HepG2 (cell line): ENCODE measurements around the gene CELSR2. TPM values are rescaled to one million over a fixed set of nuclear protein-coding genes. Genes with fewer than 3 reads are reported as not detected.

Experiments used
- ATAC-seq: fragments of 200-7000 bp; cut with Tn5 transposase; 3 replicates; pipeline ENCODE4 v1.9.1; 2020; ENCODE audit warnings: mild to moderate bottlenecking, moderate library complexity
- BruUV-seq: library from RNA; stranded (reverse); fragments of 400-500 nt; replicated peaks from 2 replicates; lab custom pipeline; 2021; lab: Mats Ljungman, UMichigan
- CTCF ChIA-PET: fragments of 300-600 bp; formaldehyde crosslinking; extraction: SDS; loops from one replicate; lab custom pipeline; 2021; ENCODE audit warnings: low total read pairs, inconsistent platforms, low intra/inter-chr PET ratio; lab: Yijun Ruan, JAX
- POLR2A ChIA-PET: fragments of 350-600 bp; sonication (Branson Sonifier 250); formaldehyde crosslinking; loops from one replicate; lab custom pipeline; 2020; ENCODE audit warnings: antibody characterized with exemption, inconsistent platforms; lab: Yijun Ruan, JAX
- DNase-seq: peaks from one replicate; pipeline ENCODE4 v3.0.0-alpha.2; 2015; ENCODE audit warnings: low spot score
- FAIRE-seq: peaks from 3 replicates; lab custom pipeline; 2011; peaks lifted over from hg19 to GRCh38; lab: Jason Lieb, UNC
- H2AFZ ChIP-seq: one replicate; pipeline ENCODE4 v1.6.1; 2011; ENCODE audit warnings: low read length, inconsistent platforms
- H3K27ac ChIP-seq: fragments of 300-600 bp; 3 replicates; pipeline ENCODE4 v1.8.0; 2011; ENCODE audit warnings: mixed run types, mild to moderate bottlenecking, mixed read lengths, low read length, inconsistent platforms; ENCODE audit not compliant: insufficient read depth; ENCODE audit errors: extremely low read length
- H3K27me3 ChIP-seq, 2 experiments: fragments of 200-600 bp in 1 of 2; 2 replicates in 1 of 2; 3 replicates in 1 of 2; pipeline versions ENCODE4 v1.6.0 to v1.8.0; 2011; ENCODE audit warnings: low read length in 2 of 2, mild to moderate bottlenecking in 2 of 2, moderate library complexity in 2 of 2, inconsistent platforms in 1 of 2; ENCODE audit not compliant: insufficient read depth in 2 of 2, control insufficient read depth in 1 of 2
- H3K36me3 ChIP-seq, 2 experiments: fragments of 200-600 bp in 1 of 2; replicated peaks in 1 of 2; 2 replicates in 1 of 2; 3 replicates in 1 of 2; pipeline versions ENCODE4 v1.5.1 to v1.8.0; 2011; ENCODE audit warnings: low read length in 2 of 2, inconsistent platforms in 1 of 2; ENCODE audit not compliant: insufficient read depth in 2 of 2, control insufficient read depth in 1 of 2
- H3K4me1 ChIP-seq: 2 replicates; pipeline ENCODE4 v1.5.1; 2012; ENCODE audit warnings: low read length, inconsistent platforms; ENCODE audit not compliant: insufficient read depth
- H3K4me2 ChIP-seq: 2 replicates; pipeline ENCODE4 v1.6.0; 2011; ENCODE audit warnings: low read depth, low read length, inconsistent platforms
- H3K4me3 ChIP-seq, 3 experiments: fragments of 200-600 bp in 1 of 3; sonication (generic), shearing (Covaris generic) in 1 of 3; replicated peaks in 1 of 3; 2 replicates each; pipeline ENCODE4 v1.5.1; 2011 to 2016; ENCODE audit warnings: low read length in 3 of 3, inconsistent platforms in 2 of 3, low read depth in 2 of 3, mild to moderate bottlenecking in 2 of 3, control low read depth in 1 of 3, mixed read lengths in 1 of 3; ENCODE audit not compliant: insufficient read depth in 1 of 3
- H3K79me2 ChIP-seq: one replicate; pipeline ENCODE4 v1.6.1; 2011; ENCODE audit warnings: low read length, inconsistent platforms; ENCODE audit not compliant: insufficient read depth
- H3K9ac ChIP-seq: 2 replicates; pipeline ENCODE4 v1.6.0; 2011; ENCODE audit warnings: mild to moderate bottlenecking, low read depth, low read length, inconsistent platforms; ENCODE audit not compliant: insufficient read depth
- H3K9me3 ChIP-seq: 2 replicates; pipeline ENCODE4 v1.5.1; 2012; ENCODE audit warnings: mild to moderate bottlenecking, low read length
- H4K20me1 ChIP-seq: 2 replicates; pipeline ENCODE4 v1.6.0; 2011; ENCODE audit warnings: inconsistent platforms, mild to moderate bottlenecking, low read length, moderate library complexity; ENCODE audit not compliant: insufficient read depth
- ARNT ChIP-seq: fragments of 450-650 bp; IDR thresholded peaks from 2 replicates; pipeline ENCODE4 v1.6.1; 2017
- ATM ChIP-seq: fragments of 450-650 bp; IDR thresholded peaks from 2 replicates; pipeline ENCODE4 v1.7.1; 2017; ENCODE audit warnings: mild to moderate bottlenecking, borderline replicate concordance
- BORCS8-MEF2B ChIP-seq: sonication (generic); formaldehyde crosslinking; IDR thresholded peaks from 2 replicates; pipeline ENCODE4 v1.8.0; 2022; ENCODE audit warnings: mild to moderate bottlenecking, missing genetic modification reagents
- FOXK1 ChIP-seq: sonication (generic); formaldehyde crosslinking; IDR thresholded peaks from 2 replicates; pipeline ENCODE4 v1.4.0; 2020; ENCODE audit warnings: low read depth, missing genetic modification reagents, borderline replicate concordance
- NRL ChIP-seq: sonication (generic); formaldehyde crosslinking; IDR thresholded peaks from 2 replicates; pipeline ENCODE4 v1.5.0; 2020; ENCODE audit warnings: missing genetic modification reagents, mild to moderate bottlenecking, moderate library complexity, borderline replicate concordance
- POGZ ChIP-seq: sonication (generic); formaldehyde crosslinking; IDR thresholded peaks from 2 replicates; pipeline ENCODE4 v1.4.0; 2020; ENCODE audit warnings: mild to moderate bottlenecking, missing genetic modification reagents
- RBAK ChIP-seq: sonication (generic); formaldehyde crosslinking; IDR thresholded peaks from 2 replicates; pipeline ENCODE4 v1.5.1; 2020; ENCODE audit warnings: mild to moderate bottlenecking, missing genetic modification reagents
- THYN1 ChIP-seq: sonication (generic); formaldehyde crosslinking; IDR thresholded peaks from 2 replicates; pipeline ENCODE4 v1.8.1; 2023; ENCODE audit warnings: low read depth, mild to moderate bottlenecking, moderate library complexity, missing genetic modification reagents, borderline replicate concordance
- ZMYM3 ChIP-seq: sonication (generic); formaldehyde crosslinking; IDR thresholded peaks from 2 replicates; pipeline ENCODE4 v1.5.1; 2020; ENCODE audit warnings: mild to moderate bottlenecking, missing genetic modification reagents
- ZNF724P ChIP-seq: sonication (generic); formaldehyde crosslinking; IDR thresholded peaks from 2 replicates; pipeline ENCODE4 v1.8.0; 2022; ENCODE audit warnings: missing genetic modification reagents, borderline replicate concordance
- ZNF883 ChIP-seq: sonication (generic); formaldehyde crosslinking; IDR thresholded peaks from 2 replicates; pipeline ENCODE4 v1.5.1; 2020; ENCODE audit warnings: mild to moderate bottlenecking, missing genetic modification reagents; ENCODE audit errors: not compliant biosample characterization
- ZSCAN22 ChIP-seq: sonication (generic); formaldehyde crosslinking; IDR thresholded peaks from 2 replicates; pipeline ENCODE4 v1.4.0; 2020; ENCODE audit warnings: mild to moderate bottlenecking, missing genetic modification reagents
- WGBS: methylation state at CpG from one replicate; pipeline ENCODE4 v1.1.6; 2017; ENCODE audit warnings: low lambda C conversion rate; 5-methylcytosine and 5-hydroxymethylcytosine counted together
- in situ Hi-C: cut with HindIII; loops from 2 replicates; pipeline ENCODE4 v1.10.0; 2017; ENCODE audit warnings: low pct_unique_long_range_greater_than_20kb; ENCODE audit not compliant: extremely low pct_ligation_motif_present
- intact Hi-C: fragments of 100-400 bp; cut with micrococcal nuclease; formaldehyde crosslinking; loops from one replicate; pipeline ENCODE4 v1.10.0; 2022; ENCODE audit not compliant: unreplicated experiment
- polyA plus RNA-seq, 8 experiments: library from polyadenylated mRNA; depleted of rRNA in 3 of 8; stranded (reverse) in 7 of 8; unstranded in 1 of 8; fragments of >200 nt; fragmentation: Illumina TruSeq in 4 of 8; extraction: Trizol in 4 of 8; gene quantifications; 2 replicates each; pipeline versions ENCODE4 v1.2.1 to v1.2.3, GENCODE V29; 2011 to 2016; ENCODE audit warnings: low read depth in 4 of 8, missing spikeins in 1 of 8, mixed read lengths in 1 of 8; ENCODE audit not compliant: insufficient read depth in 1 of 8
- total RNA-seq, 5 experiments: library from RNA; depleted of rRNA; stranded (reverse); fragments of >200 nt; fragmentation: Illumina TruSeq; extraction: Trizol; gene quantifications; 2 replicates each; pipeline ENCODE4 v1.2.3, GENCODE V29; 2016; ENCODE audit warnings: low read depth in 1 of 5
- TF ChIP-seq, protein P1 (sequence below): sonication (generic); formaldehyde crosslinking; IDR thresholded peaks from 2 replicates; pipeline ENCODE4 v1.4.0; 2020; ENCODE audit warnings: missing genetic modification reagents, borderline replicate concordance
- TF ChIP-seq, protein P2 (sequence below): sonication (generic); formaldehyde crosslinking; IDR thresholded peaks from 2 replicates; pipeline ENCODE4 v1.4.0; 2020; ENCODE audit warnings: missing genetic modification reagents

Gene CELSR2
- total and polyA plus RNA-seq, 2 of the 13 experiments (the other 11 are each of a cell fraction or from before 2014, with no cell fraction given) = 4.0 to 6.6 TPM

DNA sequence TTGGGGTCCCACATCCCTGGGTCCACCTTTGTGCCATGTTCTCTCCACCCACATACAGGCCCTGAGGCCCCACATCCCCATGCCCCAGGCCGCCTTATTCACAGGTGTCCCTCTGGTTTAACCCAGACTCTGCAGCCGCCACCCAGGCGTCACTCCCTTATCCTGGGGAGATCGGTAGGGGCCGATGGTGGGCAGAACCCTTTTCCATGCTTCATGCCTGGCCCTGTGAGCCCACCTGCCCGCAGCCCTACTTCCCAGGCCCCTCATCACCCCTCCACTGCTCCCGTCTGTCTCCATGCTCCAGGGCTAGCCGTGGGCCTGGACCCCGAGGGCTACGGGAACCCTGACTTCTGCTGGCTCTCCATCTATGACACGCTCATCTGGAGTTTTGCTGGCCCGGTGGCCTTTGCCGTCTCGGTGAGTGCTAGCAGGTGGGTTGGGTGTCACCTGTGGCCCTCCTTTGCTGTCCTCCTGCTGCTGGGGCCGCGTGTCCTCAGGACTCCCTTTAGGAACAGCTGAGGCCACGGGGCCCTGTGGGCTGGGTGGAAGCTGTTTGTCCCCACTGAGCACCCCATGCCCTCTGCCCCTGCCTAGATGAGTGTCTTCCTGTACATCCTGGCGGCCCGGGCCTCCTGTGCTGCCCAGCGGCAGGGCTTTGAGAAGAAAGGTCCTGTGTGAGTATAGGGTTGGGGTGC lies 21.4 kb downstream of the CELSR2 start (continued):
- TF ChIP-seq RBAK (CRISPR knock-in tag) = no peak
- TF ChIP-seq THYN1 (CRISPR knock-in tag) = no peak
- no peak for TF ChIP-seq ATM
- no peak for TF ChIP-seq FOXK1 (CRISPR knock-in tag)
- TF ChIP-seq, protein P1, sequence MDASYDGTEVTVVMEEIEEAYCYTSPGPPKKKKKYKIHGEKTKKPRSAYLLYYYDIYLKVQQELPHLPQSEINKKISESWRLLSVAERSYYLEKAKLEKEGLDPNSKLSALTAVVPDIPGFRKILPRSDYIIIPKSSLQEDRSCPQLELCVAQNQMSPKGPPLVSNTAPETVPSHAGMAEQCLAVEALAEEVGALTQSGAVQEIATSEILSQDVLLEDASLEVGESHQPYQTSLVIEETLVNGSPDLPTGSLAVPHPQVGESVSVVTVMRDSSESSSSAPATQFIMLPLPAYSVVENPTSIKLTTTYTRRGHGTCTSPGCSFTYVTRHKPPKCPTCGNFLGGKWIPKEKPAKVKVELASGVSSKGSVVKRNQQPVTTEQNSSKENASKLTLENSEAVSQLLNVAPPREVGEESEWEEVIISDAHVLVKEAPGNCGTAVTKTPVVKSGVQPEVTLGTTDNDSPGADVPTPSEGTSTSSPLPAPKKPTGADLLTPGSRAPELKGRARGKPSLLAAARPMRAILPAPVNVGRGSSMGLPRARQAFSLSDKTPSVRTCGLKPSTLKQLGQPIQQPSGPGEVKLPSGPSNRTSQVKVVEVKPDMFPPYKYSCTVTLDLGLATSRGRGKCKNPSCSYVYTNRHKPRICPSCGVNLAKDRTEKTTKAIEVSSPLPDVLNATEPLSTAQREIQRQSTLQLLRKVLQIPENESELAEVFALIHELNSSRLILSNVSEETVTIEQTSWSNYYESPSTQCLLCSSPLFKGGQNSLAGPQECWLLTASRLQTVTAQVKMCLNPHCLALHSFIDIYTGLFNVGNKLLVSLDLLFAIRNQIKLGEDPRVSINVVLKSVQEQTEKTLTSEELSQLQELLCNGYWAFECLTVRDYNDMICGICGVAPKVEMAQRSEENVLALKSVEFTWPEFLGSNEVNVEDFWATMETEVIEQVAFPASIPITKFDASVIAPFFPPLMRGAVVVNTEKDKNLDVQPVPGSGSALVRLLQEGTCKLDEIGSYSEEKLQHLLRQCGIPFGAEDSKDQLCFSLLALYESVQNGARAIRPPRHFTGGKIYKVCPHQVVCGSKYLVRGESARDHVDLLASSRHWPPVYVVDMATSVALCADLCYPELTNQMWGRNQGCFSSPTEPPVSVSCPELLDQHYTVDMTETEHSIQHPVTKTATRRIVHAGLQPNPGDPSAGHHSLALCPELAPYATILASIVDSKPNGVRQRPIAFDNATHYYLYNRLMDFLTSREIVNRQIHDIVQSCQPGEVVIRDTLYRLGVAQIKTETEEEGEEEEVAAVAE = no peak
- no peak for TF ChIP-seq BORCS8-MEF2B
- TF ChIP-seq POGZ (CRISPR knock-in tag) = no peak
- no peak for TF ChIP-seq ZNF724P (CRISPR knock-in tag)

DNA sequence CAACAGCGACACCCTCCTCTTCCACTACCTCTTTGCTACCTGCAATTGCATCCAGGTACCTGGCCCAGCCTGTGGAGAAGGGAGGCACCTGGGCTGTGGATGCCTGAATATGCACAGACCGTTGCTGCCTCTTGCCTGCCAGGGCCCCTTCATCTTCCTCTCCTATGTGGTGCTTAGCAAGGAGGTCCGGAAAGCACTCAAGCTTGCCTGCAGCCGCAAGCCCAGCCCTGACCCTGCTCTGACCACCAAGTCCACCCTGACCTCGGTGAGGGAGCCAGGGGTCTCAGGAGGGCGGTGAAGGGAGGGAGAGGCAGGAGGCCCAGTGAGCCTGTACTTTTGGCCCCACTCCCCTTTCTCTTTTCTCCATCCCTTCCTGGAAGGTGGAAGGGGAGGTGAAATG lies 22.1 kb downstream of the CELSR2 start:
- peaks cover 41% of the 10 kb centered on the region for H3K4me1 ChIP-seq
- 94% methylated on average over 6 of the region's 6 CpGs for WGBS
- ChIA-PET POLR2A (no interaction called here), CTCF (no interaction called here)
- no peak overlapping the region for H3K4me2 ChIP-seq
- DNase-seq = no peak
- no peak overlapping the region for H3K27ac ChIP-seq
- BruUV-seq = no TSS peak
- H4K20me1 ChIP-seq = no peaks in the 10 kb centered on the region
- FAIRE-seq = no peak
- H3K27me3 ChIP-seq = no peaks in the 10 kb centered on the region
- no peak for TF ChIP-seq ZNF883 (CRISPR knock-in tag)
- no peak for TF ChIP-seq NRL (CRISPR knock-in tag)
- TF ChIP-seq, protein P2, sequence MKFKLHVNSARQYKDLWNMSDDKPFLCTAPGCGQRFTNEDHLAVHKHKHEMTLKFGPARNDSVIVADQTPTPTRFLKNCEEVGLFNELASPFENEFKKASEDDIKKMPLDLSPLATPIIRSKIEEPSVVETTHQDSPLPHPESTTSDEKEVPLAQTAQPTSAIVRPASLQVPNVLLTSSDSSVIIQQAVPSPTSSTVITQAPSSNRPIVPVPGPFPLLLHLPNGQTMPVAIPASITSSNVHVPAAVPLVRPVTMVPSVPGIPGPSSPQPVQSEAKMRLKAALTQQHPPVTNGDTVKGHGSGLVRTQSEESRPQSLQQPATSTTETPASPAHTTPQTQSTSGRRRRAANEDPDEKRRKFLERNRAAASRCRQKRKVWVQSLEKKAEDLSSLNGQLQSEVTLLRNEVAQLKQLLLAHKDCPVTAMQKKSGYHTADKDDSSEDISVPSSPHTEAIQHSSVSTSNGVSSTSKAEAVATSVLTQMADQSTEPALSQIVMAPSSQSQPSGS (CRISPR knock-in tag) = no peak
- TF ChIP-seq ZMYM3 (CRISPR knock-in tag) = no peak
- no peak for TF ChIP-seq ZSCAN22
- TF ChIP-seq ARNT = no peak
- H3K79me2 ChIP-seq = no peaks in the 10 kb centered on the region
- H3K4me3 ChIP-seq = no peak overlapping the region
- no peak overlapping the region for H3K9ac ChIP-seq
- H3K36me3 ChIP-seq = 0 out of 5 replicates have a peak, but pooled peaks cover 2% of the 10 kb centered on the region in 2 experiments
- intact Hi-C loops (loop anchor here (10.0 kb wide), 1 partner anchor 73 kb away; no protein-coding TSS in a partner anchor), in situ Hi-C loops (loop anchor here (5.0 kb wide), 1 partner anchor 51 kb away; no protein-coding TSS in a partner anchor)
- no peak for ATAC-seq
- H3K9me3 ChIP-seq = no peaks in the 10 kb centered on the region
- H2AFZ ChIP-seq = no peak overlapping the region
